NCI-H2081 treated with DMSO at 0.1 percent for 48 hours (cell line): ENCODE data around the gene HEBP1.

ENCODE experiments used
- DNase-seq: peaks from one replicate; lab custom pipeline; 2025; lab: John Stamatoyannopoulos, UW

HEBP1 gene

DNA sequence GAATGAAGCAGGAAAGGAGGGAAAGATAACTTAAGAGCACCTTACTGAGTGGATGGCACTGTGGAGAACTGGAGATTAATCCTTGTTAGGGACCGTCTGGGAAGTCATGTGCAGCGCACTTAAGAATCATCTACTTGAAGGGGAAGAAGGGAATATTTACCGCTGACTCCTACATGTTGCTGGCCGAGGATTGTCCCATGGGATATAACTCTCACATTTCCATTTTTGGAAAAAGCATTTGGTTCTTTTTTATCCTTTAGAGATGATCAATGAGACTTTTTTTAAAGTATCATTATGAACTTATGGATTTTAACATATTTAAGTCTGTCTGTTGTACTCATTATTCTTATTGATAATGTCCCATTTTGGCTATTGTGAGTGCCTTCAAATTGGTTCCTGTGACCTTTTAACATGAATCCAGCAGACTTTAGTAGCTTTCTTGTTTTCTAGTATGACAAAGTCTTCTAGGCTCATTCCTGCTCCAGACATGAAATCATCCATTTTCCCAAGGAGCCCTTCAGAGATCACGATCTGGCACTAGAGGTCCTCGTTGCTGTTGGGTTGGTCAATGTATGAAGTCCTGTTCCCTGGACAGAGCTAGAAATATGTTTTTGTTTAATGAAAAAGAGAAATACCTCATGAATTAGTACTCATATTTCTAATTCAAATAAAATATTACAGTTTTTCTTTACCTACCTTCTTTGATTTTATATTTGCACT is 23.9 kb upstream of the HEBP1 start:
- no peak for DNase-seq

DNA sequence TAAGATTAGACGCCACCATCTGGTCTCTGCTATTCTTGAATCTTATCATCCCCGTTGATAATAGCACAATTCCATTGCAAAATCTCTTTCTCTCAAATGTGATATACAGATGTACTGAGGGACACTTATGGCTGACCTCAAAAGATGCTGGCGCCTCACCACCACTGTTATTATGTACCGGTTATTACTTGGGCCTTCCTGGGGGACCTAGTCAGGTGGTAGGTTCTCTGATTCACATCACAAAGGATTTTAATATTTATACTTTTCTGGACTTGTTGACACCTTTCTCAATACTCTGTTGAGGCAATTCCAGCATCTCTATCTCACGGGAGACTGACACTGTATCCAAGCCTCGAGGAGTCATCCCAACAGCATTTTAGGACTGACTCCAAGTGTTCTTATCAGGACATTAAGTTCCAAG is 22.8 kb upstream of the HEBP1 start:
- no peak for DNase-seq

DNA sequence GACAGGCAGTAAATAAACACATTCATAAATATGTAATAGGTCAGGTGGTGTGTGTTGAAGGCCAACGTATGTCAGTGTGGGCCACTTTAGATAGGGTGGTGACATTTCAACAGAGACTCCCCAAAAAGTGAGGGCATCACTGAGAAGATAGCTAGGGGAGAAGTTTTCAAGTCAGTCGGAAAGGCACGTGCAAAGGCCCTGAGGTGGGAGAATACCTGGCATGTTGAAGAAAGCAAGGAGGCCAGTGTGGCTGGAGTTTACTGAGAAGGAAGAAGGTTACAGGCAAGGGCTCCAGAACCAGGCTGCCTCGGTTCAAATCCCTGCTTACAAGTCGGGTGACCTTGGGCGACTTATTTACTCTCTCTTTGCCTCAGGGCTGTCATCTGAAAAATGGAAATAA is 11.0 kb upstream of the HEBP1 start:
- DNase-seq, result no peak

- DNase-seq, result no peak
Observed at GRCh38 chr12:13008741-13009380, 8.8 kb upstream of the HEBP1 start.

- no peak for DNase-seq
Observed at GRCh38 chr12:13007496-13008233, 7.6 kb upstream of the HEBP1 start.

- no peak for DNase-seq
Observed at GRCh38 chr12:13005649-13006048, 5.6 kb upstream of the HEBP1 start.

- DNase-seq, result no peak
Observed at GRCh38 chr12:13004986-13005385, 4.9 kb upstream of the HEBP1 start.

DNA sequence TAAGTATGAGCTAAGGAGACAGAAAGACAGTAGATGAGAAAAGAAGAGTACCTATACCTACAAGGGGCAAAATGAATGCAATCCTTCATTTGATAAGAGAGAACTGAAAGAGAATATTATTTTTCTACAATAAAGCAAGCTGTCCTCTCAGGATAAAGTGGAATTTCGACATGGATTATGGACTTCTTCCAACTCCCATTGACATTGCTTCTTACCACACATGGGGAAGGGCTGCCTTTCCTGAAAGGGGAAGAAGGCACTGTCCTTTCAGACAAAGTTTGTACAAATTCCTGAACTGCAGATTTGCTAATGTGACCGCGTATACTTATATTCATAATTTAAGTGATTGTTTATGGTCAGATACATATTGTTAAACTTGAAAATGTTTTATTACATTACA is 4.3 kb upstream of the HEBP1 start:
- no peak for DNase-seq

GRCh38 chr12:13002301-13003097 is 2.4 kb upstream of the HEBP1 start:
- no peak for DNase-seq

GRCh38 chr12:13001775-13002040 is 1.6 kb upstream of the HEBP1 start:
- DNase-seq, result no peak

- no peak for DNase-seq
Observed at GRCh38 chr12:13000925-13001774, 1.1 kb upstream of the HEBP1 start.

GRCh38 chr12:13000616-13000924 is 505 bp upstream of the HEBP1 start:
- DNase-seq, result no peak

- DNase-seq, result no peak
Observed at GRCh38 chr12:12999271-12999958, 650 bp downstream of the HEBP1 start.

GRCh38 chr12:12998248-12998647 is 1.8 kb downstream of the HEBP1 start:
- DNase-seq, result no peak

DNA sequence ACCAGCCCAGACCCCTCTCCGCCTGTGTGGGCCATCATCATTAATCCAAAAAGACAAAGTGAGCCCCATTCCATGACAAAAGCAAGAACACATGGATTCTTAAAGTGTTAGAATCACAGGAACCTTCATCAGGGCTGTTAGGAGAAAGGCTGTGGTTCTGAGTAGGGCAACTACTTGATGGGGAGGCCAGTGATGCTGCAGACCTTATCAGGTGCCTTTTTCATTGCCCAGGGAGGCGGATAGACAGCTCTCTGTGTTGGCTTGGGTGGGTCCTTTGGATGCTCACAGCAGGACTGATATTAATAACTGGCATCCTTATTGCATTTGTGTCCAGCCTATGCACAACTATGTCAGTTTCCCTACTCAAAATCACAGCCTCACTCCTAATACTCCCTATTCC is 2.3 kb downstream of the HEBP1 start:
- DNase-seq, result no peak

DNA sequence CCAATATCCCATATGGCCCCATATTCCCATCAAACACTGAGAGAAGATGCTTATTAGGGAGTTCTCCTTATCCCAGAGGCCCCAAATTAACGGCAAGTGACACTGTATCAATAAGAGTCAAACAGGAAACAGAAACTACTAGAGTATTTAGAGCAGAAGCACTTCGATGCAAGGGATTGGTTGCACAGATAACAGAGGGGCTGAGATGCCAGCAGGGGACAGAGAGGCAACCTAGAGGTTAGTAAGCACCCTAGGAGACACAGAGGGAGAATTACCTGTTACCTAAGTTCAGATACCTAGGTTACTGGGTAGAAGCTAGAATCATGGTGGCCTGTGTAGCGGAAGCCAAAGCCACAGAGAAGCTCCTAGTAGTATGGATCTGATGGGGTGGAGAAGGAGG is 2.9 kb downstream of the HEBP1 start:
- DNase-seq, result no peak

DNA sequence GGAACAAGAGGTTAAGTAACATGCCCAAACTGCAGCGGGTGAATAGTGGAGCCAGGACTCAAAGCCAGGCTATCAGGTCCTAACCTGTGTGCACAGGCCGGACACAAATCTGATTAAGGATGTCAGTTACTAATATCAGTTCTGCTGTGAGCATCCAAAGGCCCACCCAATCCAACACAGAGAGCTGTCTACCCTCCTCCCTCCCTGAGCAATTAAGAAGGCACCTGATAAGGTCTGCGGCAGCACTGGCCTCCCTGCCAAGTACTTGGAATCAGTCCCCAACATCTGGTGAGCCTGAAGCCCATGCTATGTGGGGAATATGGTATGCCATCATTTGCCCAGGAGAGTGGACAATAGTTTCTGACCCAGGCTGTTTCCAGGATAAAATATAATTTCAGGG is 3.9 kb downstream of the HEBP1 start:
- DNase-seq, result no peak

DNA sequence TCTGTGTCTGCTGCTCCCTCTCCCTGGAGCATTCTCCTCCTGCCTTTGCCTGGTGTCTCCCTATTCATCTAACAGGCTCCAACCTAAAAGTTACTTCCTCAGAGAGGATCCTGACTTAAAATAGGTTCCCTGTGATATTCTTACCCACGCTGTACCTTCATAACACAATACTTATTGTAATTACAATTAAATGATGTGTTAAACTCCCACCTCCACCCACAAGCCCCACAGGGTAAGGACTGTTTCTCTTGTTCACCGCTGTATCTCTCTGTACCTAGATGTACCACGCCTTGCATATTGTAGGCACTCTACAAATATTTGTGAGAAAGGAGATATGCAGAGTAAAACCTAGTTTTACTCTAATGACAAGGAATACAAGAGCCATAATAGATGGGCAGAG is 5.0 kb downstream of the HEBP1 start:
- no peak for DNase-seq

- DNase-seq, result no peak
Observed at GRCh38 chr12:12993367-12993766, 6.7 kb downstream of the HEBP1 start.

DNA sequence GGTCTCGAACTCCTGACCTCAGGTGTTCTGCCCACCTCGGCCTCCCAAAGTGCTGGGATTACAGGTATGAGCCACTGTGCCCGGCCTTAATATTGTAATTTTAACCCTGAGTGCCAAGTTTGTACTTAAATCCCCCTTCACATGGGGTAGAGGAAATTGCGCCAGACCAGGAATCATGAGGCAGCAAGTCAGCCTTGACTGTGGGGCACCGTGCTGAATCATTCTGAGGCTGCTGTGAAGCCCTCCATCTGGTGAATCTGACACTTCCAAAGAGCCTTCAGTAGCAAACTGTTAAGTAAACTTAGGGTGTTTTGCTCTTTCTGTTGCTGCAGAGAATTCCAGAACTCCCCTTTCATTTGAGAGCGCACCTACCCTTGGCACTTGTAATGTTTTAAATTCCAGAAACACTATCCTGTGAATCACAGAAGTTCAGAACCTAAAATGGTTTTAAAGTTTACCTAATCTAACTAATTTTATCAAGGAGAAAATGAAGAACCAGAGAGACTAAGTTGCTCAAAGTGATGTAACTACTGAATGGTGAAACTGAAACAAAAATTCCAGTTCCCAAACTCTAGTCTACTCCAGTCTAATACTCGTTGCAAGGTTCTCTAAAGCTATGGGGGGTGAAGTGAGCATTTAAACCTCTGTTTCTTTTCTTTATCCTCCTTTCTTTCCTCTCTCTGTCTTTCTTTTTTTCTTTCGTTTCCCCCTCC is 7.5 kb downstream of the HEBP1 start:
- DNase-seq, result no peak
